GM12872 (cell line): ENCODE data around the gene SCGB1D2.

Source experiments
- CTCF ChIP-seq: IDR thresholded peaks from 3 replicates; pipeline ENCODE4 v1.5.1; 2011; ENCODE audit warnings: low read depth, mild to moderate bottlenecking, low read length, moderate library complexity; ENCODE audit not compliant: insufficient read depth

The SCGB1D2 gene

GRCh38 chr11:62217191-62217748, 24.8 kb upstream of the SCGB1D2 start:
- TF ChIP-seq CTCF: peak; percentile 46; the same call in 2 of the 3 replicates

GRCh38 chr11:62221498-62221897, 20.5 kb upstream of the SCGB1D2 start:
- no peak for TF ChIP-seq CTCF

GRCh38 chr11:62223095-62223494, 18.9 kb upstream of the SCGB1D2 start:
- TF ChIP-seq CTCF: no peak

- TF ChIP-seq CTCF: no peak
Observed at GRCh38 chr11:62233730-62234129, 8.3 kb upstream of the SCGB1D2 start.

- no peak for TF ChIP-seq CTCF
Observed at GRCh38 chr11:62236187-62236586, 5.9 kb upstream of the SCGB1D2 start.

GRCh38 chr11:62237499-62237898, 4.5 kb upstream of the SCGB1D2 start:
- TF ChIP-seq CTCF: no peak

GRCh38 chr11:62238151-62238550, 3.9 kb upstream of the SCGB1D2 start:
- TF ChIP-seq CTCF: no peak
